ENCODE measurements around the gene FNBP1. TPM values are rescaled to one million over a fixed set of nuclear protein-coding genes. Genes with fewer than 3 reads are reported as not detected.

Gene FNBP1
- total and polyA plus RNA-seq, 2 of the 13 experiments (the other 11 are each of a cell fraction or from before 2014, with no cell fraction given): 5.4 to 19.5 TPM

- Histone ChIP-seq H3K9ac (ENCODE audit: insufficient read depth, low read depth, low read length) (no peak overlapping the region), H4K20me1 (ENCODE audit: insufficient read depth, low read length) (no peaks in the 10 kb centered on the region), H3K9me3 (ENCODE audit: low read length) (no peaks in the 10 kb centered on the region), H3K36me3 (replicated peaks in 1 of 2; ENCODE audit: control insufficient read depth in 1 of 2, insufficient read depth in 2 of 2, low read length in 2 of 2) (peaks cover 1 to 13% of the 10 kb centered on the region in 2 experiments; a peak in 3 of 5 replicates), H3K4me2 (ENCODE audit: low read depth, low read length) (no peak overlapping the region), H3K79me2 (ENCODE audit: insufficient read depth, low read length) (no peaks in the 10 kb centered on the region), H3K27ac (ENCODE audit: extremely low read length, insufficient read depth, low read length) (no peak overlapping the region), H3K4me3 (replicated peaks in 1 of 3; ENCODE audit: insufficient read depth in 1 of 3, low read depth in 2 of 3, low read length in 3 of 3) (no peak overlapping the region), H3K4me1 (ENCODE audit: insufficient read depth, low read length) (no peaks in the 10 kb centered on the region), H3K27me3 (ENCODE audit: control insufficient read depth in 1 of 2, insufficient read depth in 2 of 2, low read length in 2 of 2) (no peaks in the 10 kb centered on the region), H2AFZ (ENCODE audit: low read length) (no peak overlapping the region)
- no peak for FAIRE-seq
- ChIA-PET POLR2A (no interaction called here), CTCF (ENCODE audit: low intra/inter-chr PET ratio, low total read pairs) (no interaction called here)
- in situ Hi-C loops (cut with HindIII; ENCODE audit: extremely low pct_ligation_motif_present, low pct_unique_long_range_greater_than_20kb): no loop called here
- WGBS (ENCODE audit: low lambda C conversion rate): 98% methylated on average over 4 of the region's 4 CpGs
- no peak for ATAC-seq
- BruUV-seq (replicated peaks): no TSS peak
- intact Hi-C loops (cut with micrococcal nuclease; ENCODE audit: unreplicated experiment): no loop called here
- TF ChIP-seq ZNF326 (CRISPR knock-in tag; IDR thresholded peaks at IDR 0.05; ENCODE audit: borderline replicate concordance) (no peak), MTA1 (CRISPR knock-in tag; IDR thresholded peaks at IDR 0.05; ENCODE audit: borderline replicate concordance) (no peak), PTBP1 (IDR thresholded peaks at IDR 0.05; ENCODE audit: low read depth, low read length, poor library complexity, severe bottlenecking) (no peak), ZIK1 (CRISPR knock-in tag; IDR thresholded peaks at IDR 0.05; ENCODE audit: borderline replicate concordance, low read depth) (no peak), ZNF777 (CRISPR knock-in tag; IDR thresholded peaks at IDR 0.05) (no peak), ERF (CRISPR knock-in tag; IDR thresholded peaks at IDR 0.05) (no peak), ATF2 (CRISPR knock-in tag; IDR thresholded peaks at IDR 0.05) (no peak), HBP1 (CRISPR knock-in tag; IDR thresholded peaks at IDR 0.05; ENCODE audit: low read depth) (no peak)
- no peak for DNase-seq (ENCODE audit: low spot score)
Measured at GRCh38 chr9:129972816-129973215, 70.2 kb downstream of the FNBP1 start.
